Ovary (tissue), 9 donors: Measurements from ENCODE around the gene LYPLAL1. TPM values are rescaled to one million over a fixed set of nuclear protein-coding genes. Genes with fewer than 3 reads are reported as not detected.

Experiments used
- DNase-seq, 5 donors: peaks; one replicate each; pipeline ENCODE4 v3.0.0-alpha.2; 2019 to 2020
- H3K27ac ChIP-seq, 2 donors: fragments of 200-600 bp; one replicate each; pipeline versions ENCODE4 v1.5.1 to v1.8.0; 2019 to 2022
- H3K27me3 ChIP-seq: fragments of 200-600 bp; one replicate; pipeline ENCODE4 v1.8.0; 2022
- H3K36me3 ChIP-seq: fragments of 200-600 bp; sonication (generic); one replicate; pipeline ENCODE4 v1.5.1; 2019
- H3K4me1 ChIP-seq: one replicate; pipeline ENCODE4 v1.8.1; 2013; ENCODE audit warnings: mild to moderate bottlenecking, moderate library complexity; ENCODE audit not compliant: insufficient read depth
- H3K4me3 ChIP-seq: fragments of 200-600 bp; sonication (generic); one replicate; pipeline ENCODE4 v1.5.1; 2017
- H3K9me3 ChIP-seq, 2 donors: fragments of 200-600 bp in 1 of 2; sonication (generic) in 1 of 2; one replicate each; pipeline versions ENCODE4 v1.5.1 to v1.8.1; 2013 to 2019; ENCODE audit warnings: mild to moderate bottlenecking in 1 of 2, moderate library complexity in 1 of 2
- EP300 ChIP-seq: sonication (generic); formaldehyde crosslinking; IDR thresholded peaks from one replicate; pipeline ENCODE4 v1.6.1; 2017; ENCODE audit warnings: antibody characterized with exemption
- POLR2A ChIP-seq: fragments of 450-650 bp; IDR thresholded peaks from one replicate; pipeline ENCODE4 v1.6.1; 2017; ENCODE audit warnings: antibody characterized with exemption, mild to moderate bottlenecking, moderate library complexity
- WGBS, 3 donors: extraction: QIAGEN DNeasy Blood & Tissue Kit in 1 of 3; methylation state at CpG; one replicate each; pipeline versions ENCODE4 v1.1.5 to v1.1.7; 2013 to 2017; 5-methylcytosine and 5-hydroxymethylcytosine counted together
- intact Hi-C, 4 donors: fragments of 100-400 bp; cut with DNase I; formaldehyde crosslinking; loops; one replicate each; pipeline versions ENCODE4 v1.11.0 to v1.15.1; 2022 to 2023
- polyA plus RNA-seq, 2 donors: library from polyadenylated mRNA; stranded (reverse); fragments of 200-250 nt in 1 of 2; fragments of 350-450 nt in 1 of 2; fragmentation: Illumina TruSeq in 1 of 2; extraction: RNeasy Lipid Tissue Mini Kit (QIAGEN cat#74804) in 1 of 2; gene quantifications; one replicate each; pipeline ENCODE4 v1.2.3, GENCODE V29; 2013 to 2014
- total RNA-seq, 7 donors: library from RNA; depleted of rRNA in 2 of 7; stranded (reverse); fragments of >200 nt in 2 of 7; fragmentation: NEBNext Ultra II Directional in 3 of 7; extraction: Animal tissue kit (Norgen Biotek cat#: 25700) in 3 of 7; gene quantifications; one replicate each; pipeline versions ENCODE4 v1.1.0 to v1.2.4, GENCODE V29; 2016 to 2023
- TF ChIP-seq, protein P1 (sequence below), 3 donors: fragments of 450-650 bp in 2 of 3; fragments of 200-600 bp in 1 of 3; IDR thresholded peaks; one replicate each; pipeline versions ENCODE4 v1.5.1 to v1.8.0; 2016 to 2022; ENCODE audit warnings: antibody characterized with exemption in 3 of 3, mild to moderate bottlenecking in 1 of 3
- donor health status: DM: no; HTN: no; CAD: no; lungs with moderate emphysema.
- donor health status: DM: no; HTN: no; CAD: no.
- donor health status: Bipolar disorder and iron deficiency.
- donor health status: DM: yes; HTN: yes; CAD: no.
- donor health status: DM: no; HTN: no; CAD: no.
- donor health status: DM: yes; HTN: yes; CAD: no.

The LYPLAL1 gene
- total and polyA plus RNA-seq, 9 donors: 14.7 to 43.8 (median 36.8) TPM

DNA sequence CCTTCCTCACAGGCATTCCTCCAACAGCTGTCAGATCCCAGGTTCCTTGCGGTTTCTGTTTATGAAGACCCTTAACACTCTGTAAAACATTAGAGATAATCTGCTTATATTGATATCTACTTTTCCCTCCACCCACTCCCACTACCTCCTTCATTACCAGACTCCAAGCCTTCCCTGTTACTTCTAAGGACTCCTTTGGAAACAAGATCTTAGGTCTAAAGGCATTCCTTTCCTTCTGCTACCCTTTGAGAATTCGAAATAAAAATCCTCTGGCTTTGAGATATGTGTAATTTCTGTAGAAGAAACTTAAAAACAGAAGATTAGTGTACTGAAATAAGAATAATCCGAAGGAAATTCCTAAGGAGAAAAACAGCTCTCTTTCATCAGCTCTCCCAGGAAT, 23.7 kb upstream of the LYPLAL1 start:
- intact Hi-C loops: no loop called here

DNA sequence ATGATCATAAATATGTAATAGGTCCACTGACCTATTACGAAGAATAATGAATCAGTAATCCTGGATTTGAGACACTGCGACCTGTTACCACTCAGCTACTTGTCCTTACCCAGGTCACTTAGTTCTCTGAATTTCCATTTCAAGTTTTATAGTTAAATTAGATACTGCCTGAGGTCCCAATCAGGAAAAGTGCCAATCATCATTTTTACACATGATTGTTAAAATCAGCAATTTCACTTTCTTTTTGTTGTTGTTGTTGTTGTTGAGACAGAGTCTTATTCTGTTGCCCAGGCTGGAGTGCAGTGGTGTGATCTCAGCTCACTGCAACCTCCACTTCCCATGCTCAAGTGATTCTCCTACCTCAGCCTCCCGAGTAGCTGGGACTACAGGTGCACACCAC, 22.8 kb upstream of the LYPLAL1 start:
- Histone ChIP-seq H3K4me3 (no peak overlapping the region), H3K36me3 (no peaks in the 10 kb centered on the region), H3K9me3 (no peaks in the 10 kb centered on the region), H3K4me1 (no peaks in the 10 kb centered on the region), H3K27ac (no peak overlapping the region), H3K27me3 (no peaks in the 10 kb centered on the region)
- WGBS, 3 donors: 93 to 97% (median 94%) methylated on average over 3 of the region's 3 CpGs
- intact Hi-C loops: no loop called here
- DNase-seq: no peak
- TF ChIP-seq EP300 (no peak), POLR2A (no peak)
- TF ChIP-seq, protein P1, sequence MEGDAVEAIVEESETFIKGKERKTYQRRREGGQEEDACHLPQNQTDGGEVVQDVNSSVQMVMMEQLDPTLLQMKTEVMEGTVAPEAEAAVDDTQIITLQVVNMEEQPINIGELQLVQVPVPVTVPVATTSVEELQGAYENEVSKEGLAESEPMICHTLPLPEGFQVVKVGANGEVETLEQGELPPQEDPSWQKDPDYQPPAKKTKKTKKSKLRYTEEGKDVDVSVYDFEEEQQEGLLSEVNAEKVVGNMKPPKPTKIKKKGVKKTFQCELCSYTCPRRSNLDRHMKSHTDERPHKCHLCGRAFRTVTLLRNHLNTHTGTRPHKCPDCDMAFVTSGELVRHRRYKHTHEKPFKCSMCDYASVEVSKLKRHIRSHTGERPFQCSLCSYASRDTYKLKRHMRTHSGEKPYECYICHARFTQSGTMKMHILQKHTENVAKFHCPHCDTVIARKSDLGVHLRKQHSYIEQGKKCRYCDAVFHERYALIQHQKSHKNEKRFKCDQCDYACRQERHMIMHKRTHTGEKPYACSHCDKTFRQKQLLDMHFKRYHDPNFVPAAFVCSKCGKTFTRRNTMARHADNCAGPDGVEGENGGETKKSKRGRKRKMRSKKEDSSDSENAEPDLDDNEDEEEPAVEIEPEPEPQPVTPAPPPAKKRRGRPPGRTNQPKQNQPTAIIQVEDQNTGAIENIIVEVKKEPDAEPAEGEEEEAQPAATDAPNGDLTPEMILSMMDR (IDR thresholded peaks at IDR 0.05): no peak

More for the DNA sequence above, 23.7 kb upstream of the LYPLAL1 start:
- 5 to 20% (median 9%) methylated on average over 3 of the region's 3 CpGs for WGBS, 3 donors
- no peaks in the 10 kb centered on the region for H3K4me1 ChIP-seq
- DNase-seq: no peak
- TF ChIP-seq POLR2A (no peak), EP300 (no peak)
- no peak overlapping the region for H3K4me3 ChIP-seq
- H3K27me3 ChIP-seq: no peaks in the 10 kb centered on the region
- no peaks in the 10 kb centered on the region for H3K36me3 ChIP-seq
- no peaks in the 10 kb centered on the region for H3K9me3 ChIP-seq
- no peak overlapping the region for H3K27ac ChIP-seq

DNA sequence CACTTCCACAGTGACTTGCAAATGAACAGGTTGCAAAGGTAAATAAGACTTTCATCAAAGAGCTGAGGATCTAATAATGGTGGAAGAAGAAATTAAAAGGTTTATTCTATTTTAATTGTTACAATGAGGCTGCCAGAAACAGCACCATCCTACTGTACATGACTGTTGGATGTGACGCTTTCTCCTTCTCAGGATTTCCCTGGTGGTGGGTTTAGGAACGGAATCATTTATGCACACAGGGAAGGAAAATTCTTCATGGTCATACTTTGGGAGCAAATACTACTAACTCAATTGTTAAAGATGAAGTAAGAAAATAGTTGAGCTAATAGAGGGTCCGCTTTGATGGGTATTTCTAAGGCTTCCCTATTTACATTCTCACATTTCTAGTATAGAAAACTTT, 22.2 kb upstream of the LYPLAL1 start:
- no peak for TF ChIP-seq POLR2A
- no peak for TF ChIP-seq EP300
- TF ChIP-seq, protein P1 (IDR thresholded peaks at IDR 0.05): no peak
- no peaks in the 10 kb centered on the region for H3K36me3 ChIP-seq
- H3K4me3 ChIP-seq: no peak overlapping the region
- no peak for DNase-seq
- intact Hi-C loops: no loop called here
- H3K27ac ChIP-seq: no peak overlapping the region
- no peaks in the 10 kb centered on the region for H3K27me3 ChIP-seq
- no peaks in the 10 kb centered on the region for H3K4me1 ChIP-seq
- H3K9me3 ChIP-seq: no peaks in the 10 kb centered on the region
- 97 to 99% (median 99%) methylated on average over 3 of the region's 3 CpGs for WGBS, 3 donors

GRCh38 chr1:219152751-219153150, 20.9 kb upstream of the LYPLAL1 start:
- 23 to 61% (median 37%) methylated on average over 3 of the region's 3 CpGs for WGBS, 3 donors
- no peak overlapping the region for H3K4me3 ChIP-seq
- H3K4me1 ChIP-seq: no peaks in the 10 kb centered on the region
- no peaks in the 10 kb centered on the region for H3K27me3 ChIP-seq
- TF ChIP-seq POLR2A: no peak
- TF ChIP-seq, protein P1 (IDR thresholded peaks at IDR 0.05): no peak
- TF ChIP-seq EP300: no peak
- H3K27ac ChIP-seq: no peak overlapping the region
- no peaks in the 10 kb centered on the region for H3K9me3 ChIP-seq
- no peaks in the 10 kb centered on the region for H3K36me3 ChIP-seq
- intact Hi-C loops: no loop called here
- no peak for DNase-seq

DNA sequence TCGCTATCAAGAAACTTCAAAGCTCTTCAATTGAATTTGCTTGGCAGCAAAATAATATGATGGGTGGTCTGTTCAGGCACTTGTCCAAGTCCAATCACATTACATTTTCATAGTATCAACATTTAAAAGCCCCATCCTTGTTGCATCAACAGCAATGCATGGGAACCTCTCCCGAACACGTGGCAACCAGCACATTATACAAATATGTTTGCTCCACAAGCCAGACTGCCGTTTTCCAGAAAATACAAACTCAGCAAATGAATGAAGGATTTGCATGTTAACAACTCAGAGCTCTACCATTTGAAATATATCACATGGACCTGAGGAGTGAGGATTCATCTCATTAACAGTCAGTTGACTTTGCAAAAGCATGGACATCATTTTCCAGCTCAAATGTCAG, 20.0 kb upstream of the LYPLAL1 start:
- H3K4me3 ChIP-seq: no peak overlapping the region
- H3K4me1 ChIP-seq: no peaks in the 10 kb centered on the region
- WGBS, 3 donors: 85 to 90% (median 85%) methylated on average over 4 of the region's 4 CpGs
- DNase-seq: no peak
- H3K9me3 ChIP-seq: no peaks in the 10 kb centered on the region
- intact Hi-C loops: no loop called here
- H3K36me3 ChIP-seq: no peaks in the 10 kb centered on the region
- H3K27ac ChIP-seq: no peak overlapping the region
- no peaks in the 10 kb centered on the region for H3K27me3 ChIP-seq
- TF ChIP-seq, protein P1 (IDR thresholded peaks at IDR 0.05): no peak
- TF ChIP-seq POLR2A (no peak), EP300 (no peak)
